ENCODE results near the gene LINC00632. TPM values are rescaled to one million over a fixed set of nuclear protein-coding genes. Genes with fewer than 3 reads are reported as not detected.
"Not testable (repeated sequence)": the region's sequence is repeated elsewhere in the genome, so short reads cannot be mapped to it uniquely, and the experiment has no call there.

Gene LINC00632
- under 1 TPM; 0.07 to 0.60 TPM for total RNA-seq

DNA sequence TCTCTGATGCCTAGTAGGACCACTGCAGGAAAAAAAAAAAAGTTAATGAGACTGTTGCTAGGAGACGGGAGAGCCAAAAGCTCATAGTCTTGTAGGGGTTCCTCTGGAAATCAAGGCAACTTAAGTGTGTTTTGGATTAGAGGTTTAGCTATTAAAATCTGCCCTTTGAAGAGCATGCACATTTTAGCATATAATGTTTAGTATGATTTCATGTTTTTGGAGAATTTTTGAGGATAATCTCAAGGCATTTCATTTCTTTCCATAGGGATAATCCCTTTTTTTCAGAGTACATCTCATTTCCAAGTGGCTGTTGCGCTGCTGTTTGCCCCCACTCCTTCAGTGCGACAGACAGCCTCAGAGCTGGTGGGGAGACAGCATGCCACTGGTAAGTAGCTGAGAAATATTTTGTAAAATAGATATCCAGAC is at the start of gene LINC00632:
LINC00632 (plus strand) TSS at position 339 of the 426 bp plus-strand sequence.
- Mint-ChIP-seq H3K27ac (no peak within 1 kb of the TSS), H3K36me3 (no peaks in the 10 kb centered on the region), H3K9me3 (no peaks in the 10 kb centered on the region)
- no peak for DNase-seq (ENCODE audit: low spot score in 2 of 2)
- ATAC-seq: no peak

DNA sequence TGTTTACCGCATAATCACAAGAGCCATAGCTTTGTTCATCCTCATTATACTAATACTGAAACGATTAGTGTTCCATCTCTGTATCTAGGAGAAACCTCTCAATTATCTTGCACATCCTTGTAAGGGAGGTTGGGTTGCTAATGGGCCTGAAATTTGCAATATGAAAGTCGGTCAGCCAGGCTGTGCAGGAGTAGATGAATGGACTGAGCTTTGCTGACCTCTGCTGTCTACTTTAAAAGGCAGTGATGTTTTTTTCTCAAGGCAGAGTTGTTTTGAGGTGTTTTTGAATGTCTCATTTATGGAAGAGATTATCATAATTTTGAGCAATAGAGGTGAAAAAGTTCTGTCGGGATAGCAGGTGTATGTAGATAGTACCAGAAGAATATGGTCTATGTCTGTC is 47.9 kb upstream of the LINC00632 start:
- H3K27ac Mint-ChIP-seq: no peak overlapping the region
- no peaks in the 10 kb centered on the region for H3K36me3 Mint-ChIP-seq
- no peak for DNase-seq (ENCODE audit: low spot score in 2 of 2)
- no peaks in the 10 kb centered on the region for H3K9me3 Mint-ChIP-seq
- no peak for ATAC-seq

DNA sequence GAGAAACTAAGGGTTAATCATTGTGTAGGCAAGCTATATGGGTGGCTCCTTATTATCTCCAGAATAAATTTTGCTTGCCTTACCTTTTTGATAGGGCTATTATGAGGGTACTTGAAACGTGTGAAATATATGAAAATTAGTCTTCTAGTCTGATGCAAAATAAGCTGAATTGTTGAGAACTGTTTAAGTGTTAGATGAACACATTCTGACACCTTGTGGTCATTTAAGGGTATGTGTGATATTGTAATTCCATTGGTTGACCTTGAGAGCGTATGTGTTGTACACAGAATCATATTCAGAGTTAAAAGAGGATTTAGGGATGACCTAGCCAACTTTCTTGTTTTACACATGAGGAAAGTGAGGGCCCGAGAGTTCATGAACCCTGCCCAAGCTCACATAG is 44.6 kb upstream of the LINC00632 start:
- ATAC-seq: no peak
- no peak for DNase-seq (ENCODE audit: low spot score in 2 of 2)
- H3K27ac Mint-ChIP-seq: no peak overlapping the region
- no peaks in the 10 kb centered on the region for H3K9me3 Mint-ChIP-seq
- no peaks in the 10 kb centered on the region for H3K36me3 Mint-ChIP-seq

DNA sequence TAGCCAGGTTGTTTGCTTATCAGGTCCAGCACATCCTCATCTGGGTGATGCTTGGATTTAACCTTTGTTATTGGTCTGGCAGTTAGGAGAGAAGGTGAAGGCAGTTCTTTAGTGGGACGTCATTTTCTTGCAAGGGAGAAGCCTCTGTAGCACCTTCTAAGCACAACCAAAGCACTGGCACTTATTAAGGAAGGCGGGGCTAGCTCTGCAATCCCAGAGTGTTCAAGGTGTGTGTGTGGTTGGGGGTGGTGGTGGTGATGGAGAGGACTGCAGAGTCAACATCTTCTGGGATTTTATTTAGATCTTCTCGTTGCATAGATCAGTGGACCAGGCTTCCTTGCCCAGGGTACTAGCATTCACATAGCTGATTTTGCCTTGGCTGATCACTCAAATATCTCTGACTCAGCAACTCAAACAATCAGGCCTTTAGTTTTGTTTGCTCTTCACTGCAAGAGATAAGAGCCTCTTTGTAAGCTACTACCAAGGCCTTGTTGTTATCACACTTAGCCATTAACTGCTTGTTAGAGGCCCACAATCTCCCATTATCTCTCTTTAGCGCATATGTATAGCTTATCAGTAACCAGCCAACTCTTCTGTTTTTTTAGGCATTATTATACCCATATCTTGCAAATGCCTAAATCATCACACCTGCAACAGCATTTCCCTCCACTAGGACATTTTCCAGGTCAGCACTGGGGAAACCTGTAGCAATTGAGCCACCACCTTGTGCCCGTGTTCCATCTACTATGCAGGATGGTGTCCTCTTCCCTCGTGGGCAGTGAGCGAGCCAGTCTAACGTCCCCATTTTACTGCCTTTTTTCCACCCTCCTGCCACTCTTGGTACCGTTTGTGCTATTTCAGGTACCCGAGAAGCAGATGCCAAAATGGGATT is 36.5 kb upstream of the LINC00632 start:
- no peaks in the 10 kb centered on the region for H3K36me3 Mint-ChIP-seq
- no peak overlapping the region for H3K27ac Mint-ChIP-seq
- no peaks in the 10 kb centered on the region for H3K9me3 Mint-ChIP-seq
- no peak for DNase-seq (ENCODE audit: low spot score in 2 of 2)
- no peak for ATAC-seq

DNA sequence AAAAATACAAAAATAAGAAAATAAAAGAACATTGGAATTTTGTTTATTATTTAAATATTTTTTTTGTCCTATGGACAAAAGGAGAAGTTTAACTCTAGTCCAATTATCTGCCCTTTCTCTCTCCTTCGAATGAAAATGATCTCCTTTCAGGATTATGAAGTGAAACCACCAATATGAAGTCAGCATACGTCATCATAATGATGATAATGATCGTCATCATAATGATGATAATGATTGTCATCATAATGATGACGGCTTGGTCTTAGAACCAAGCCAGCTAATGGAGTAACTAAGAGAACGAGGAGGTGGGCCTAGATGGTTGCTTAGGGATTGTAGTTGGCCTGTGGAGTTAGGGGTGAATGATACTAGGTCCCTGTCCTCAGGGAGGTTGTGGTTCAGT is 21.9 kb upstream of the LINC00632 start:
- ATAC-seq (no peak), DNase-seq (ENCODE audit: low spot score in 2 of 2) (no peak)
- peaks cover 0 to 4% of the 10 kb centered on the region in 2 donors for H3K36me3 Mint-ChIP-seq
- H3K9me3 Mint-ChIP-seq: peaks cover 0 to 6% of the 10 kb centered on the region in 2 donors
- no peak overlapping the region for H3K27ac Mint-ChIP-seq

DNA sequence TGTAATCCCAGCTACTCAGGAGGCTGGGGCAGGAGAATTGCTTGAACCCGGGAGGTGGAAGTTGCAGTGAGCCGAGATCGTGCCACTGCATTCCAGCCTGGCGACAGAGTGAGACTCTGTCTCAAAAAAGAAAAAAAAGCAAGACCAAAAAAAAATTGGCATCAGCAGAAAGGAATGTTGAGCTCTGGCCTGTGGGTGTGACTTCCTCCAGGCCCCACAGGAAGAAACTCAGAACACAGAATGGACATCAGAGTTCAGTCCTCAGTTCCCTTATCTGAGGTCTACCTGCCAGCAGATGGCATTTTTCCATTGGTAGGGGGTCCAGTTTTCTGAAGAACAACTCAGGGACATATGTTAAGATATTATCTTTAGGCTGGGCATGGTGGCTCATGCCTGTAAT is 18.0 kb upstream of the LINC00632 start:
- DNase-seq (ENCODE audit: low spot score in 2 of 2); H3K36me3 Mint-ChIP-seq; H3K9me3 Mint-ChIP-seq; ATAC-seq; H3K27ac Mint-ChIP-seq: not testable (repeated sequence)

DNA sequence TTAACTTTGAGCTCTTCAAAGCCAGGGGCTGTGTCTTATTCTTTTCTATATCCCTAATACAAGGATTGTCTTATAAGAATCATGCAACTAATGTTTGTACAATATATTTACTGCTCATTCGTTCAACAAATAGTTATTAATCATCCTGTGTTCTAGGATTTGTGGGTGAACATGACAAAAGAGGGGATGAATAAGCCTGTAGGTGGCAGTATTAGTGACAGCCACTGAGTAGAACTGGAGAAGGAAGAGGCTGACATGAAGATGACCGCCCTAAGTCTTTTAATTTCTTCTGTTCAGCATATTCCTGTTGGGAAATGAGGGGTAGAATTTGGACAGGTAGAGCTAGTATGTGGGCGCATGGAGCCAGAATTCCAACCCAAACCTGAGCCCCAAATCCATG is 11.9 kb upstream of the LINC00632 start:
- Mint-ChIP-seq H3K36me3 (no peaks in the 10 kb centered on the region), H3K27ac (no peak overlapping the region), H3K9me3 (no peaks in the 10 kb centered on the region)
- ATAC-seq (no peak), DNase-seq (ENCODE audit: low spot score in 2 of 2) (no peak)

DNA sequence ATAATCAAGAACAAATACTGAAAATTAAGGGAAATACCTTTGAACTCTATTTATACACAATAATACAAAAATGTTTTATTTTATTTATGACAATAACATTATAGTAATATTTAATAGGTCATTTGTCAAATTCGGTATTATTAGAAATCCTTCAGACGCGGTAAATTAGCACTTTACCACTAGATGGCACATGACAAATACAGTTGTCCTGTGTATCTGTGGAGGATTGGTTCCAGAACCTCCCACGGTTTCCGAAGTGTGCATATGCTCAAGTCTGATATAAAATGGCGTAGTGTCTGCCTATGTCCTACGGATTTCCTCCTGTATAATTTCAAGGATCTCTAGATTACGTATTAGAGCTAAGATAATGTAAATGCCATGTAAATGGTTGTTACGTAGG is 8.1 kb upstream of the LINC00632 start:
- DNase-seq (ENCODE audit: low spot score in 2 of 2): no peak
- Mint-ChIP-seq H3K27ac (no peak overlapping the region), H3K36me3 (no peaks in the 10 kb centered on the region), H3K9me3 (no peaks in the 10 kb centered on the region)
- ATAC-seq: peak in 1 of 2 donors; percentile 48

DNA sequence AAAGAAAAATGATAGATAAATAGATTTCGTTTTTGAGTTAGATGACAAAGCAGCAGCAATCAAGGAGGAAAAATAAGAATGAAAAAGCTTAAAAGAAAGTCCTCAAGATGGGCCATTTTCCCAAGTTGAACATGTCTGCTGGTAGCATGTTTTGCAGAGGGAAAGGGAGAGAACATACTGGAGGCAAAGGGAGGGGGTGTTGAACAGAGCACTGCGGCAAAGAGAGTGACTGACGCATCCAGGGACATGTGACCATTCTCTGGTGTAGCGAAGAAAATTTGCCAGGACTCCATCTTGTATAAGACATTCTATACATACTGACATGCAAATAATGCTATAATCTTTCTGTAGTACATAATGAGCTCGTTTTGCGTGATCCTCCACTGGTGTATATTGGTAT is 1.2 kb downstream of the LINC00632 start:
- DNase-seq (ENCODE audit: low spot score in 2 of 2) (no peak), ATAC-seq (no peak)
- Mint-ChIP-seq H3K9me3 (no peaks in the 10 kb centered on the region), H3K36me3 (no peaks in the 10 kb centered on the region), H3K27ac (no peak overlapping the region)

DNA sequence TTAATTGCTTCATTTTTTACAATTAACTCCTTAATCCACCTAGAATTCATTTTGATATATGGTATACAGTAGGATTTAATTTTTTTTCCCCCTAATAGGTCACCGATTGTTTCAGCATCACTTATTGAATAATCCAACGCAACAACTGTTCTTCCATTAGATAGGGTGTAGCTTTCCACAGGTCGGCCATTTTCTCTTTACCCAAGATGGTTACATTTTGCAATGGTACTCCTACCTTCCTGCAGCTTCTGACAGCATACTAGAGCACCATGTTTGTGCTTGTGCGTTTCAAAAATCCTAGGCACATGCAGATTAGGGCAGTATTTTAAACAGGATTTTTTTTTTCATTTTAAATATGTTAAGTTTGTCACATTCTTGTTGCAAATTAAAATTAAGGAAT is 2.3 kb downstream of the LINC00632 start:
- H3K27ac Mint-ChIP-seq: no peak overlapping the region
- no peaks in the 10 kb centered on the region for H3K9me3 Mint-ChIP-seq
- no peak for DNase-seq (ENCODE audit: low spot score in 2 of 2)
- no peaks in the 10 kb centered on the region for H3K36me3 Mint-ChIP-seq
- ATAC-seq: no peak

DNA sequence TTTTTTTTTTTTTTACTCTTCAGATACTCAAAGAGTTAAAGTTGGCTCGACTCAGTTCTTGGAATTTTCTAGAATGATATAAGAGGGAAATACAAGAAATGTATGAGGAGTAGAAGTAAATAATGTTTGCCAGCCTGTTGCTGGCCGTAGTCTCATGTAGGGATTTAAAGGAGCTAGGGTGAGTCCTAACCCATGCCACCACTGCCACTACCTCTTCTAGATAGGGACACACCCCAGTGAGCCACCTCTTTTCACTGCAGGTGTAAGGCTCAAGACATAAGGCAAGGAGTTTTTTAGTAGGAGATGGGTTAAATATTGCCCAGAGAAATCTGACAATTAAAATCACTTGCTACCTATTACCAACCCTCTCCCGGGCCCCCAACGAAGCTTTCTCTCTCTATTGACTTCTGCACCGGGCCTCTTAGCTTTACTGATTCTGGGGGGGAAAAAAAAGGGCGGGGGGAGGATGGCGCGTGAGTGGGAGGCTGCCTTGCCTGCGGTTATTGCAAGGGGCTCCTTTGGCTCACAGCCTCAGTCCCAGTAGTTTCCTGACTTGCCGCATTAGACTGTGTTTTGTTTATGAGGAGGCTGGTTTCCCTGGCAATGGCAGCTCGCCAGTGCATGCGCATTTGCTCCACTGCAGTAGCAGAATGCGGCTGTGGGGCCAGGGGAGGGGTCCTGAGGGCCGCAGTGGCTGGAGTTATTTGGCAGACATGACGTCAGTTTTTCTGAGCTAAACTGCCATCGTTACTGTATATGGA is 3.0 kb downstream of the LINC00632 start:
- H3K27ac Mint-ChIP-seq: no peak overlapping the region
- no peaks in the 10 kb centered on the region for H3K36me3 Mint-ChIP-seq
- H3K9me3 Mint-ChIP-seq: no peaks in the 10 kb centered on the region
- DNase-seq (ENCODE audit: low spot score in 2 of 2) (peak in 1 of 2 donors; percentile 11), ATAC-seq (peak in 1 of 2 donors; percentile 88)

DNA sequence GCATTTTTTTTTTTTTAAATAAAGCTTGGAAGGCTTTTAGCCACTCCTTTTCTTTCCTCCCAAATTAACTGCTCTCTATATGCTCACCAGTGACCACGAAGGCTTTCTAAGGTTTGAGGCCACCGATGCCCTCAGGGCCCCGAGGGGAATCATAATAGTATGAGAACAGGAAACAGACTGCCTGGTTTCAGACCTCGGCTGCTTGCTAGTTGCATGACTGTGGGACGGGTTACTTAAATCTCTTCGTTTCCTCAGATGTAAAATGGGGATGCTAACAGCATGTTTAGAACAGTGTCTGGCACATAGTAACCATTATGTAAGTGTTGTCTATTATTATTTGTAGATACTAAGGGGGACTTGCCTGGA is 3.6 kb downstream of the LINC00632 start:
- Mint-ChIP-seq H3K9me3 (no peaks in the 10 kb centered on the region), H3K36me3 (no peaks in the 10 kb centered on the region), H3K27ac (no peak overlapping the region)
- ATAC-seq (peak in 1 of 2 donors; percentile 77), DNase-seq (ENCODE audit: low spot score in 2 of 2) (no peak)

DNA sequence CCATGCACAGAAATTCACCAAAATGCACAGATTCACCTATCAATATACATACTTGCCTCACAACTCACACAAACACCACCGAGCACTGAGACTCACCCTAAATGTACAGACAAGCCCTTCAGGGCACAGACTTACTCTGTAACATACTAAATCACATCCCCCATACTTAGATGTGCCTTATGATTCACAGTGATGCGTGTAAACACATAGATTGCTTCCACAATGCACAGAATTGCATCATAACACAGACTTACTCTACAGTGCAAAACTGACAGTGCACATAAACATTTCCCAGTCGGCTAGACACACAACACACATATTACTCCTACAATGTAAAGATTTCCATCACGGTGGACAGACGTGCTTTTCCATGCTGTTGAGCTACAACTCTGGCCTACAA is 6.2 kb downstream of the LINC00632 start:
- no peak for DNase-seq (ENCODE audit: low spot score in 2 of 2)
- no peak for ATAC-seq
- Mint-ChIP-seq H3K36me3 (no peaks in the 10 kb centered on the region), H3K27ac (no peak overlapping the region), H3K9me3 (no peaks in the 10 kb centered on the region)

DNA sequence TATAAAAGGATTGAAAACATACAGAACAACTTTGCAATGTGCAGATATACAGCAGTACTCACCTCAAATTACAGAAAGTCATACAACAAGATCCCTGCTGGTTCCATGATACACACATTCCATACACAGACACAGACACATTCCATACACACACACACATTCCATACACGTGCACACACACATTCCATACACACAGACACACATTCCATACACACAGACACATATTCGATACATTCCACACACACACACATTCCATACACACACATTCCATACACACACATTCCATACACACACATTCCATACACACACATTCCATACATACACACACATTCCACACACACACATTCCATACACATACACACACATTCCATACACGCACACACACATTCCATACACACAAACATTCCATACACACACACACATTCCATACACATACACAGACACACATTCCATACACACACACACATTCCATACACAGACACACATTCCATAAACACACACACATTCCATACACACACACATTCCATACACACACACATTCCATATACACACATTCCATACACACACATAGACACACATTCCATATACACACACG is 13.7 kb downstream of the LINC00632 start:
- H3K27ac Mint-ChIP-seq: no peak overlapping the region
- no peaks in the 10 kb centered on the region for H3K9me3 Mint-ChIP-seq
- ATAC-seq (no peak), DNase-seq (ENCODE audit: low spot score in 2 of 2) (no peak)
- no peaks in the 10 kb centered on the region for H3K36me3 Mint-ChIP-seq

DNA sequence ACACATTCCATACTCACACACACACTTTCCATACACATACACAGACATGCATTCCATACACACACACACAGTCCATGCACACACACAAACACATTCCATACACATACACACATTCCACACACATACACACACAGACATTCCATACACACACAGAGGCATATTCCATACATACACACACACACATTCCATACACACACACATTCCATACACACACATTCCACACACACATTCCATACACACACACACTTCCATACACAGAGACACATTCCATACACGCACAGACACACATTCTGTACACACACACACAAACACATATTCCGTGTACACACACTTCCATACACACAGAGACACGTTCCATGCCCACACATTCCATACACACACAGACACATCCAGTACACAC is 14.8 kb downstream of the LINC00632 start:
- ATAC-seq (no peak), DNase-seq (ENCODE audit: low spot score in 2 of 2) (no peak)
- Mint-ChIP-seq H3K9me3 (no peaks in the 10 kb centered on the region), H3K36me3 (no peaks in the 10 kb centered on the region), H3K27ac (no peak overlapping the region)

DNA sequence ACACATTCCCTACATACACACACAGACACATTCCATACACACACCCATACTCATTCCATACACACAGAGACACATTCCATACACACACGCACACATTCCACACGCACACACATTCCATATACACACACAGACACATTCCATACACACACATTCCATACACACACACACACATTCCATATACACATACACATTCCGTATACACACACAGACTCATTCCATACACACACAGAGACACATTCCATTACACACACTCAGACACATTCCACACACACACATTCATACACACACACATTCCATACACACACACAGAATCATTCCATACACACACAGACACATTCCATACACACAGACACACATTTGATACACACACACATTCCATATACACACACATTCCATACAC is 15.2 kb downstream of the LINC00632 start:
- Mint-ChIP-seq H3K36me3 (no peaks in the 10 kb centered on the region), H3K27ac (no peak overlapping the region), H3K9me3 (no peaks in the 10 kb centered on the region)
- ATAC-seq (no peak), DNase-seq (ENCODE audit: low spot score in 2 of 2) (no peak)

DNA sequence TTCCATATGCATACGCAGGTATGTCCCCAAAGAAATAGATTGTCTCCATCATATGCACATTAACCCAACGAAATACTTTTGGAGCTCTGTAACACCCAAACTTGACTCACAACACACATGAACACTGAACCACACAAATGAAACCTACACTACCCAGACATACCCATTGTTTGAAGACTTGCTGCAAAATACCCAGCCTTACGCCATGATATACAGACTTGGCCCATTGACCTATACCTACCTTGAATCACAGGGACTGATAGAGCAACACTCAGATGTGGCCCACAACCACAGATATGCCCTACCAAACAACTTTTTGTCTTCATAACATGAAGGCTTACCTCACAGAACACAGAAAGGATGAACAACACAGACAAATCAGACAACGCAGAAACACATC is 15.9 kb downstream of the LINC00632 start:
- ATAC-seq (peak in 1 of 2 donors; percentile 59), DNase-seq (ENCODE audit: low spot score in 2 of 2) (no peak)
- Mint-ChIP-seq H3K27ac (no peak overlapping the region), H3K9me3 (no peaks in the 10 kb centered on the region), H3K36me3 (no peaks in the 10 kb centered on the region)
